ENCODE data around the gene SYP. TPM values are rescaled to one million over a fixed set of nuclear protein-coding genes. Genes with fewer than 3 reads are reported as not detected.

SYP gene
- total and polyA plus RNA-seq, 2 donors (not counting 3 experiments of a cell fraction or from before 2014, with no cell fraction given), result 0.21 to 0.77 TPM

- no peak overlapping the region for H3K4me3 ChIP-seq (replicated peaks in 1 of 3; ENCODE audit: insufficient read depth in 1 of 3, low read depth in 1 of 3, low read length in 3 of 3)
- dilution Hi-C loops (cut with MboI; ENCODE audit: extremely low pct_ligation_motif_present, low sequenced_read_pairs), result no loop called here
- DNase-seq (ENCODE audit: low read depth, low spot score), result no peak
- BruUV-seq (replicated peaks), result no TSS peak
- peaks cover 3% of the 10 kb centered on the region for H3K4me1 ChIP-seq (ENCODE audit: control insufficient read depth, extremely low read depth, insufficient read depth, low read length)
- no peaks in the 10 kb centered on the region for H3K79me2 ChIP-seq (ENCODE audit: control insufficient read depth, insufficient read depth, low read length)
- H2AFZ ChIP-seq (ENCODE audit: low read depth, low read length), result no peak overlapping the region
- H3K9ac ChIP-seq (replicated peaks; ENCODE audit: extremely low read depth, insufficient read depth, low read length), result no peak overlapping the region
- FAIRE-seq, result no peak
- no peak overlapping the region for H3K27ac ChIP-seq (ENCODE audit: insufficient read depth, low read depth, low read length)
- POLR2A ChIA-PET, result no interaction called here
- H3K9me3 ChIP-seq (replicated peaks; ENCODE audit: control insufficient read depth, insufficient read depth, low read length), result no peaks in the 10 kb centered on the region
- H3K4me2 ChIP-seq (ENCODE audit: insufficient read depth, low read length), result no peak overlapping the region
- no peaks in the 10 kb centered on the region for H3K36me3 ChIP-seq (ENCODE audit: control insufficient read depth in 2 of 2, extremely low read depth in 1 of 2, insufficient read depth in 2 of 2, low read length in 2 of 2)
- H3K9me1 ChIP-seq (replicated peaks; ENCODE audit: control insufficient read depth, extremely low read depth, insufficient read depth, low read length), result no peaks in the 10 kb centered on the region
- TF ChIP-seq POLR2AphosphoS5 (IDR thresholded peaks at IDR 0.05; ENCODE audit: insufficient read depth, low read depth, low read length) (no peak), EZH2 (IDR thresholded peaks at IDR 0.05; ENCODE audit: borderline replicate concordance, low read depth, low read length, severe bottlenecking) (no peak), MYC (IDR thresholded peaks at IDR 0.05; ENCODE audit: low read depth, low read length) (no peak), CTCF (IDR thresholded peaks at IDR 0.05; ENCODE audit: extremely low read depth in 1 of 2, insufficient read depth in 1 of 2, low read depth in 1 of 2, low read length in 2 of 2) (no peak), POLR2A (IDR thresholded peaks at IDR 0.05; ENCODE audit: low read depth, low read length) (no peak), GATA2 (IDR thresholded peaks at IDR 0.05; ENCODE audit: insufficient read depth, insufficient read length, low read depth, low read length) (no peak), FOS (IDR thresholded peaks at IDR 0.05; ENCODE audit: borderline replicate concordance, insufficient read depth, low read length) (no peak), MAX (IDR thresholded peaks at IDR 0.05; ENCODE audit: insufficient read depth, insufficient read length) (no peak), JUN (IDR thresholded peaks at IDR 0.05; ENCODE audit: borderline replicate concordance, insufficient read depth, insufficient read length, low read depth) (no peak)
- CTCF ChIA-PET, result no interaction called here
- peaks cover 0 to 2% of the 10 kb centered on the region in 2 experiments for H3K27me3 ChIP-seq (ENCODE audit: control insufficient read depth in 2 of 2, insufficient read depth in 2 of 2, low read length in 2 of 2)
- intact Hi-C loops (cut with micrococcal nuclease), result no loop called here
- no peaks in the 10 kb centered on the region for H4K20me1 ChIP-seq (replicated peaks; ENCODE audit: control insufficient read depth, extremely low read depth, insufficient read depth, low read length)
Measured at GRCh38 chrX:49198540-49199314, 1.3 kb downstream of the SYP start.
